ENCODE measurements around the gene TNFRSF1B. TPM values are rescaled to one million over a fixed set of nuclear protein-coding genes. Genes with fewer than 3 reads are reported as not detected.

TNFRSF1B gene
- total RNA-seq, 3 donors from 2014 or later (not counting 1 experiment from before 2014, with no cell fraction given), result 152 to 173 (median 172) TPM

DNA sequence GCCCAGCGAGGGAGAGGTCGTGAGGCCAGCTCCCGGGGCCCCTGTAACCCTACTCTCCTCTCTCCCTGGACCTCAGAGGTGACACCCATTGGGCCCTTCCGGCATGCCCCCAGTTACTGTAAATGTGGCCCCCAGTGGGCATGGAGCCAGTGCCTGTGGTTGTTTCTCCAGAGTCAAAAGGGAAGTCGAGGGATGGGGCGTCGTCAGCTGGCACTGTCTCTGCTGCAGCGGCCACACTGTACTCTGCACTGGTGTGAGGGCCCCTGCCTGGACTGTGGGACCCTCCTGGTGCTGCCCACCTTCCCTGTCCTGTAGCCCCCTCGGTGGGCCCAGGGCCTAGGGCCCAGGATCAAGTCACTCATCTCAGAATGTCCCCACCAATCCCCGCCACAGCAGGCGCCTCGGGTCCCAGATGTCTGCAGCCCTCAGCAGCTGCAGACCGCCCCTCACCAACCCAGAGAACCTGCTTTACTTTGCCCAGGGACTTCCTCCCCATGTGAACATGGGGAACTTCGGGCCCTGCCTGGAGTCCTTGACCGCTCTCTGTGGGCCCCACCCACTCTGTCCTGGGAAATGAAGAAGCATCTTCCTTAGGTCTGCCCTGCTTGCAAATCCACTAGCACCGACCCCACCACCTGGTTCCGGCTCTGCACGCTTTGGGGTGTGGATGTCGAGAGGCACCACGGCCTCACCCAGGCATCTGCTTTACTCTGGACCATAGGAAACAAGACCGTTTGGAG, 23.7 kb upstream of the TNFRSF1B start:
- 53% methylated on average over 21 of the region's 21 CpGs for WGBS (ENCODE audit: insufficient coverage)
- no peaks in the 10 kb centered on the region for H3K27me3 Mint-ChIP-seq (ENCODE audit: low read depth in 2 of 2)
- peak overlapping the region; percentile 26 for H3K4me3 Mint-ChIP-seq
- no peak overlapping the region for H3K4me3 ChIP-seq (ENCODE audit: low read length)
- H3K27ac Mint-ChIP-seq, result peak overlapping the region; percentile 73 to 86
- peaks cover 69% of the 10 kb centered on the region for H3K4me1 ChIP-seq (ENCODE audit: control insufficient read depth, insufficient read depth, low read length)
- H3K36me3 Mint-ChIP-seq, result no peaks in the 10 kb centered on the region
- DNase-seq (no peak), ATAC-seq (peak; percentile 9 to 51 (median 13))
- no peaks in the 10 kb centered on the region for H3K9me3 Mint-ChIP-seq
- TF ChIP-seq, protein P1, sequence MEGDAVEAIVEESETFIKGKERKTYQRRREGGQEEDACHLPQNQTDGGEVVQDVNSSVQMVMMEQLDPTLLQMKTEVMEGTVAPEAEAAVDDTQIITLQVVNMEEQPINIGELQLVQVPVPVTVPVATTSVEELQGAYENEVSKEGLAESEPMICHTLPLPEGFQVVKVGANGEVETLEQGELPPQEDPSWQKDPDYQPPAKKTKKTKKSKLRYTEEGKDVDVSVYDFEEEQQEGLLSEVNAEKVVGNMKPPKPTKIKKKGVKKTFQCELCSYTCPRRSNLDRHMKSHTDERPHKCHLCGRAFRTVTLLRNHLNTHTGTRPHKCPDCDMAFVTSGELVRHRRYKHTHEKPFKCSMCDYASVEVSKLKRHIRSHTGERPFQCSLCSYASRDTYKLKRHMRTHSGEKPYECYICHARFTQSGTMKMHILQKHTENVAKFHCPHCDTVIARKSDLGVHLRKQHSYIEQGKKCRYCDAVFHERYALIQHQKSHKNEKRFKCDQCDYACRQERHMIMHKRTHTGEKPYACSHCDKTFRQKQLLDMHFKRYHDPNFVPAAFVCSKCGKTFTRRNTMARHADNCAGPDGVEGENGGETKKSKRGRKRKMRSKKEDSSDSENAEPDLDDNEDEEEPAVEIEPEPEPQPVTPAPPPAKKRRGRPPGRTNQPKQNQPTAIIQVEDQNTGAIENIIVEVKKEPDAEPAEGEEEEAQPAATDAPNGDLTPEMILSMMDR (IDR thresholded peaks at IDR 0.05), result no peak
- no peaks in the 10 kb centered on the region for H3K27me3 ChIP-seq (ENCODE audit: control insufficient read depth, insufficient read depth, low read length)
- H3K36me3 ChIP-seq (ENCODE audit: control insufficient read depth, insufficient read depth, low read length), result no peaks in the 10 kb centered on the region
- no peaks in the 10 kb centered on the region for H3K9me3 ChIP-seq (ENCODE audit: control insufficient read depth, insufficient read depth, low read length)
- H3K27ac ChIP-seq (ENCODE audit: low read length), result peak overlapping the region; percentile 40
- intact Hi-C loops (cut with micrococcal nuclease), result no loop called here
- peaks cover 23 to 37% of the 10 kb centered on the region in 2 donors for H3K4me1 Mint-ChIP-seq

DNA sequence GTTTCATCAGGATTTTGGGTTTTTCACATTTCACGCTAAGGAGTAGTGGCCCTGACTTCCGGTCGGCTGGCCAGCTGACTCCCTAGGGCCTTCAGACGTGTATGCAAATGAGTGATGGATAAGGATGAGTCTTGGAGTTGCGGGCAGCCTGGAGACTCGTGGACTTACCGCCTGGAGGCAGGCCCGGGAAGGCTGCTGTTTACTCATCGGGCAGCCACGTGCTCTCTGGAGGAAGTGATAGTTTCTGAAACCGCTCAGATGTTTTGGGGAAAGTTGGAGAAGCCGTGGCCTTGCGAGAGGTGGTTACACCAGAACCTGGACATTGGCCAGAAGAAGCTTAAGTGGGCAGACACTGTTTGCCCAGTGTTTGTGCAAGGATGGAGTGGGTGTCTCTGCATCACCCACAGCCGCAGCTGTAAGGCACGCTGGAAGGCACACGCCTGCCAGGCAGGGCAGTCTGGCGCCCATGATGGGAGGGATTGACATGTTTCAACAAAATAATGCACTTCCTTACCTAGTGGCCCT, 23.1 kb upstream of the TNFRSF1B start:
- Mint-ChIP-seq H3K36me3 (no peaks in the 10 kb centered on the region), H3K4me1 (peaks cover 25 to 44% of the 10 kb centered on the region in 2 donors), H3K9me3 (no peaks in the 10 kb centered on the region), H3K4me3 (peak overlapping the region; percentile 26), H3K27me3 (ENCODE audit: low read depth in 2 of 2) (no peaks in the 10 kb centered on the region), H3K27ac (peak overlapping the region; percentile 73 to 86)
- DNase-seq (peak in 1 of 2 donors; percentile 61), ATAC-seq (peak; percentile 55 to 62 (median 57))
- TF ChIP-seq, protein P1 (IDR thresholded peaks at IDR 0.05), result no peak
- Histone ChIP-seq H3K27me3 (ENCODE audit: control insufficient read depth, insufficient read depth, low read length) (no peaks in the 10 kb centered on the region), H3K9me3 (ENCODE audit: control insufficient read depth, insufficient read depth, low read length) (no peaks in the 10 kb centered on the region), H3K36me3 (ENCODE audit: control insufficient read depth, insufficient read depth, low read length) (no peaks in the 10 kb centered on the region), H3K4me3 (ENCODE audit: low read length) (no peak overlapping the region), H3K27ac (ENCODE audit: low read length) (peak overlapping the region; percentile 40), H3K4me1 (ENCODE audit: control insufficient read depth, insufficient read depth, low read length) (peaks cover 75% of the 10 kb centered on the region)
- WGBS (ENCODE audit: insufficient coverage), result 15% methylated on average over 16 of the region's 17 CpGs
- intact Hi-C loops (cut with micrococcal nuclease), result no loop called here

DNA sequence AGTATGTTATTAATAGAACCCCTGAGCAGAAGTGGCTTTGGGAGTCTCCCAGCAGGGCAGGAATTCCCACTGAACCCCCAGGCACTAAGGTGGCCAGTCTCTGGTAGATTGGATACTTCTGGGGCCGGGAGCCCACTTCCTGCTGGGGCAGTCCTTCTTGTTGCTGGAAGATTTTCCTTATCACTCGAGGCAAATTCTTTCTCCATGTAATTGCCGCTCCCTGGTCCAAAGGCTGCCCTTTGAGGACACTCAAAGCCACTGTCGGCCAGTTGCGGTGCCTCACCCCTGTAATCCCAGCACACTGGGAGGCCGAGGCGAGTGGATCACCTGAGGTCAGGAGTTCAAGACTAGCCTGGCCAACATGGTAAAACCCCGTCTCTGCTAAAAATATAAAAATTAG, 22.6 kb upstream of the TNFRSF1B start:
- ATAC-seq (no peak), DNase-seq (no peak)
- no peak overlapping the region for H3K4me3 ChIP-seq (ENCODE audit: low read length)
- H3K4me3 Mint-ChIP-seq, result no peak overlapping the region
- H3K4me1 Mint-ChIP-seq, result peaks cover 30 to 46% of the 10 kb centered on the region in 2 donors
- intact Hi-C loops (cut with micrococcal nuclease), result no loop called here
- TF ChIP-seq, protein P1 (IDR thresholded peaks at IDR 0.05), result no peak
- 85% methylated on average over 8 of the region's 8 CpGs for WGBS (ENCODE audit: insufficient coverage)
- no peaks in the 10 kb centered on the region for H3K9me3 ChIP-seq (ENCODE audit: control insufficient read depth, insufficient read depth, low read length)
- H3K27ac Mint-ChIP-seq, result peak overlapping the region in 1 of 2 donors; percentile 73
- peaks cover 81% of the 10 kb centered on the region for H3K4me1 ChIP-seq (ENCODE audit: control insufficient read depth, insufficient read depth, low read length)
- no peaks in the 10 kb centered on the region for H3K27me3 ChIP-seq (ENCODE audit: control insufficient read depth, insufficient read depth, low read length)
- no peaks in the 10 kb centered on the region for H3K36me3 Mint-ChIP-seq
- no peaks in the 10 kb centered on the region for H3K36me3 ChIP-seq (ENCODE audit: control insufficient read depth, insufficient read depth, low read length)
- H3K27ac ChIP-seq (ENCODE audit: low read length), result peak overlapping the region; percentile 40
- no peaks in the 10 kb centered on the region for H3K9me3 Mint-ChIP-seq
- no peaks in the 10 kb centered on the region for H3K27me3 Mint-ChIP-seq (ENCODE audit: low read depth in 2 of 2)
